Activated CD4-positive, alpha-beta memory T cell treated with anti-CD3 and anti-CD28 coated beads, Interleukin-2, amount 10 ng/mL, durations not matched to agents 7 days and 5 days (primary cell): ENCODE data around the gene SLC9B2. TPM values are rescaled to one million over a fixed set of nuclear protein-coding genes. Genes with fewer than 3 reads are reported as not detected.

Experiments
- CTCF ChIA-PET: fragments of 350-600 bp; sonication (Branson Sonifier 250); formaldehyde crosslinking; loops from one replicate; lab custom pipeline; 2021; ENCODE audit warnings: antibody characterized with exemption, inconsistent platforms; lab: Charles Lee
- POLR2A ChIA-PET: fragments of 350-600 bp; sonication (Branson Sonifier 250); formaldehyde crosslinking; loops from one replicate; lab custom pipeline; 2021; ENCODE audit warnings: antibody characterized with exemption; lab: Charles Lee
- DNase-seq: peaks from one replicate; pipeline ENCODE4 v3.0.0-alpha.2; 2020
- H3K27ac Mint-ChIP-seq: one replicate; pipeline ENCODE4 v1.8.0; 2021; ENCODE audit warnings: mild to moderate bottlenecking, mixed read lengths
- H3K27me3 Mint-ChIP-seq: one replicate; pipeline ENCODE4 v1.8.0; 2021; ENCODE audit warnings: mixed read lengths
- H3K36me3 Mint-ChIP-seq: one replicate; pipeline ENCODE4 v1.8.0; 2021; ENCODE audit warnings: low read depth, mixed read lengths
- H3K4me1 Mint-ChIP-seq: one replicate; pipeline ENCODE4 v1.8.0; 2021; ENCODE audit warnings: mixed read lengths
- H3K4me3 Mint-ChIP-seq: one replicate; pipeline ENCODE4 v1.8.0; 2021; ENCODE audit warnings: mild to moderate bottlenecking, mixed read lengths
- H3K9me3 Mint-ChIP-seq: one replicate; pipeline ENCODE4 v1.8.0; 2021; ENCODE audit warnings: mixed read lengths
- total RNA-seq, 2 experiments: library from RNA; stranded (reverse); gene quantifications; one replicate each; pipeline ENCODE4 v1.2.3, GENCODE V29; 2021

SLC9B2 gene
- total RNA-seq, 2 experiments from 2014 or later = 18.3 to 20.7 TPM

DNA sequence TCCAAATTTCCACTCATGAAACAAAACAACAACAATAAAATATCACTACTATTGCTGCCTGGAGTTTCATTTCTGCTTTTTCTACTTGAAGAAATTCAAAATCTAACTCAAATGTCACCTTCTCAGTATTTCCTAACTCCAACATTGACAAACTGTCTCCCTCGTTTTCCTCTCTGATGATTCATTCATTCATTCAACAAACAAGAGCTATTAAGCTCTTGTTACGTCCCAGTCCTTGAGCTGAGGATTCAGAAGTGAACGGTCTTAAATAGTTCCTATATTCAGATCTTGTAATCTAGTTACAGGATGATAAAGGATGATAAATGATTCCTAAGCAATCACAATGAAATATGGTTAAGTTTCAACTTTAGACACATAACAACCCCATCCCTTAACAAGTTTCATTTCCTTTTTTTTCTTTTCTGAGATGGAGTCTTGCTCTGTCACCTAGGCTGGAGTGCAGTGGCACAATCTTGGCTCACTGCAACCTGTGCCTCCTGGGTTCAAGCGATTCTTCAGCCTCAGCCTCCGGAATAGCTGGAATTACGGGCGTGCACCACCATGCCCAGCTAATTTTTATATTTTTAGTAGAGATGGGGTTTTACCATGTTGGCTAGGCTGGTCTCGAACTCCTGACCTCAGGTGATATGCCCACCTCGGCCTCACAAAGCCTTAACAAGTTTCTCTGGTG lies 1.7 kb downstream of the SLC9B2 start:
- no peak for DNase-seq
- ChIA-PET POLR2A (interaction anchor here (0.7 to 4.6 kb wide), 11 partner anchors 9 to 314 kb away, joined by 3 to 35 read pairs (median 3); partner anchors contain the start of genes MANBA and UBE2D3), CTCF (interaction anchor here (0.6 to 9.5 kb wide), 6 partner anchors 9 to 729 kb away, joined by 3 to 98 read pairs (median 4); partner anchors contain the start of gene BDH2)
- H3K27me3 Mint-ChIP-seq = no peaks in the 10 kb centered on the region
- H3K4me3 Mint-ChIP-seq = peak overlapping the region; percentile 86
- H3K27ac Mint-ChIP-seq = peak overlapping the region; percentile 92
- H3K4me1 Mint-ChIP-seq = peaks cover 47% of the 10 kb centered on the region
- H3K9me3 Mint-ChIP-seq = no peaks in the 10 kb centered on the region
- peaks cover 24% of the 10 kb centered on the region for H3K36me3 Mint-ChIP-seq

DNA sequence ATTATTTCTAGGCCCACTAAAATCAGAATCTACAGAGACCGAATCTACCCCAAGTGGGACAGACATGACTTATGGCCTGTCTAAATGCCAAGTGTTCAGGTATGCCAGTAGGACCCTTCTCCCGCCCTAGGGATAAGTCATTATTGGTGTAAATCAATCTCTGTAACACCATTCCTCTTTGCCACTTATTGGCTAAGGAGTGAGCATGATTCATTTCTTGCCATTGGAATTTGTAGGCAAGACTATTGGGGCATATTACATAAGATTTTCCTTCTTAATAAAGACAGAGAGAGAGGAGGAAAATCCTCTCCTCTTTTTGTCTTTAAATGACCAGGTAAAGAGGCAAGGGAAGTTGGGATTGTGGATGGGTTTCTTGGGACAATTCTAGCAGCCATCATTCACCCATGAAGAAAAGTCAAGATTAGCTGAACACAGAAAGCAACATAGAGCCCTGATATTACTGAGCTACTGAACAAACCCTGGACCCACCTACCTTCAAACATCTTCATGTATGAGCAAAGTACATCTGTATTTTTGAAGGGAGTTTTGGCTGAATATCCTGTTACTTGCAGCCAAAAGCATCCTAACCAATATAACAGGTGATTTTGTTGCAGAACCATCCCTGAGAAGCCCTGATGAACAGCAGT lies 2.6 kb downstream of the SLC9B2 start:
- H3K4me3 Mint-ChIP-seq = no peak overlapping the region
- no peak overlapping the region for H3K27ac Mint-ChIP-seq
- ChIA-PET POLR2A (interaction anchor here (4.5 to 4.6 kb wide), 2 partner anchors 17 to 246 kb away, joined by 31 to 35 read pairs; partner anchors contain the start of gene UBE2D3), CTCF (interaction anchor here (0.8 to 9.5 kb wide), 3 partner anchors 17 to 27 kb away, joined by 3 to 98 read pairs (median 16); partner anchors contain the start of gene BDH2)
- H3K36me3 Mint-ChIP-seq = peaks cover 20% of the 10 kb centered on the region
- H3K27me3 Mint-ChIP-seq = no peaks in the 10 kb centered on the region
- H3K9me3 Mint-ChIP-seq = no peaks in the 10 kb centered on the region
- DNase-seq = no peak
- peaks cover 43% of the 10 kb centered on the region for H3K4me1 Mint-ChIP-seq

DNA sequence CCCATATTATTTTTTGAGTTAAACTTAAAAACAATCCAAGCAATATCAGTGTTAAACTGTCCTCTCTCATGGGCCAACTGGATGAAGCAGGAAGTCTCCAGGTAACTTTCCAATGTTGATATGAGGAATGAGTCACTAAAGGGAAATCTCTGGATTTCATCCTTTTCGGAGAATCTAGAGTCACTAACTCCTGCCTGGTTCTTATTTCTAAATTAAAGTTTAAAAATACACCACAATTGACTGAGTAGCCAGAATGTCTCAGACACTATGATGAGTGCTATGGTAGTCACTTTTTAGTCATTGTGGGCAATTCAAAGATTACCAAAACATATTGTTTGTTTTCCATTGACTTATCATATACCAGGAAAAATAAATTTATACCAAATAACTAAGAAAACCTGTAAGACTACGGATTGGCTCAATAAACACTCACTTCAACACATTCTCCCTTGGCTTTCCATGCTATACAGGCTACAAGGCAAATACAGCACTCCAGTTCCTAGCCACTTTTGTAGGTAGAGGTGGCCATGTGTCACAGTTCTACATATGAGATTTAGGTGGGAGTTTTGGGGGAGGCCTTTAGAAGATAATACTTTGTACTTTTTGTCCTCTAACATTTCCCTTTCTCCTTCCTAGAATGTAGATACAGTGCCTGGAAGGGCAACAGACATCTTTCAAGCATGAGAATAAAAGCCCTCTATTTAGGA lies 8.6 kb downstream of the SLC9B2 start:
- Mint-ChIP-seq H3K9me3 (no peaks in the 10 kb centered on the region), H3K36me3 (peaks cover 50% of the 10 kb centered on the region), H3K4me3 (no peak overlapping the region), H3K27me3 (no peaks in the 10 kb centered on the region), H3K27ac (no peak overlapping the region), H3K4me1 (peaks cover 12% of the 10 kb centered on the region)
- DNase-seq = no peak
- POLR2A ChIA-PET = no interaction called here
- CTCF ChIA-PET = no interaction called here

DNA sequence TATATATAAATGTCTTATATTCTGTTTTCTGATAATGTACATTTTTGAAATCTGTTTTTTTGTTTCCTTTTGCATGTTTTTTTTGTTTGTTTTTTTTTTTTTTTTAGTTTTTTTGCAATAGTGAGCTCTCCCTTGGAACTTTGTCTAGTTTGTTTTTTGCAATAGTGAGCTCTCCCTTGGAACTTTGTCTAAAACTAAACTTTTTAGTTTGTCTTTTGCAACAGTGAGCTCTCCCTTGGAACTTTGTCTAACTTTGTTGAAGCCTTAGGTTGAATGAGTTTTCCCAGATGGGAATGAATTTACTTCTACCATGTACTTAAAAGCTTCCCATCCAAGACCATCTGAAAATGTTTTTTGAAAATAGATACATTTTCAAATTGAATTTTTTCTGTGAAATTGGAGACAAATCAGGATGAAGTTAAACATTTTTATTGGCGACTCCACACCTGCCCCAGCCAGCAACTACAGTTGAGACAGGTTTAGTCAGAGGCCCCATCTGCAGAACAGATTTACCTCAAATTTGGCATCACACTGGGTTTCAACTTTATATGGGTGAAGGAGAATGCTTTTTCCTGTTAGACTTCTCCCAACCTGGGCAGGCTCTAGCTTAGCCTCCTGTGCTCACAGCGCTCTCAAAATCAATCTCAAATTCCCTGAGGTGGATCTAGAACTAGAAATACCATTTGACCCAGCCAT lies 16.0 kb downstream of the SLC9B2 start:
- Mint-ChIP-seq H3K27ac (no peak overlapping the region), H3K4me3 (no peak overlapping the region), H3K36me3 (peaks cover 49% of the 10 kb centered on the region), H3K4me1 (peaks cover 2% of the 10 kb centered on the region), H3K27me3 (no peaks in the 10 kb centered on the region), H3K9me3 (peaks cover 2% of the 10 kb centered on the region)
- ChIA-PET CTCF (interaction anchor here (0.8 kb wide), 1 partner anchor 15 kb away, joined by 5 read pairs; no protein-coding TSS in a partner anchor), POLR2A (interaction anchor here (0.7 kb wide), 1 partner anchor 26 kb away, joined by 4 read pairs; no protein-coding TSS in a partner anchor)
- DNase-seq = no peak

DNA sequence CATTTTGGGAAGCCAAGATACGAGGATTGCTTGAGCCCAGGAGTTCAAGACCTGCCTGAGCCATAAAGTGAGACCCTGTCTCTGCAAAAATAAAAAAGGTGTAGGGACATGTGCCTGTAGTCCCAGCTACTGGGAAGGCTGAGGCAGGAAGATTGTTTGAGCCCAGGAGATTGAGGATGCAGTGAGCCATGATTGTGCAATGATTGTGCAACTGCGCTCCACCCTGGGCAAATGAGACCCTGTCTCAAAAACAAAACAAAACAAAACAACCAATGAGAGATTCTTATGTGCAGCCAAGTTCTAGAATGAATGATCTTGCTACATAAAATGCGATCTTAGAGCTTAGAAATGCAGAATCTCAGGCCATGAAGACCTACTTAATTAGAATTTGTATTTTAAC lies 22.5 kb downstream of the SLC9B2 start:
- Mint-ChIP-seq H3K4me3 (no peak overlapping the region), H3K36me3 (peaks cover 19% of the 10 kb centered on the region), H3K27me3 (no peaks in the 10 kb centered on the region), H3K4me1 (peaks cover 12% of the 10 kb centered on the region), H3K27ac (no peak overlapping the region), H3K9me3 (peaks cover 2% of the 10 kb centered on the region)
- ChIA-PET POLR2A (no interaction called here), CTCF (no interaction called here)
- no peak for DNase-seq

DNA sequence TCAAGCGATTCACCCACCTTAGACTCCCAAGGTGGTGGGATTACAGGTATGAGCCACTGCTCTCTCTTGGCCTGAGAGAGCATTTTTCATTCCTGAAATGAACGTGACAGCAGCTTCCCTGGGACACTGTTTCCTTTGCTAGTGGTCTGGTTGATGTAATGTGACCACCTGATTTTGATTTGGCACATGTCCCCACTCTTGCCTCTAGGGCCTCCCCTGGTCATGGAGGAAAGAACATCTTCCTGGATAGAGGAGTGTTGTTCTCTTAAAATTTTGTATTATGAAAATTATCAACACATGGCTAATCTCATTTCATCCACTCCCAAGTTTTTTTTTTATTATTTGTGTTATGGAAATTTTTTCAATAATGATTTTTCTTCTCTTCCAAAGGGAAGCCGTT lies 23.8 kb downstream of the SLC9B2 start:
- Mint-ChIP-seq H3K27me3 (no peaks in the 10 kb centered on the region), H3K9me3 (peaks cover 2% of the 10 kb centered on the region), H3K27ac (no peak overlapping the region), H3K4me1 (peaks cover 12% of the 10 kb centered on the region), H3K4me3 (no peak overlapping the region), H3K36me3 (peaks cover 28% of the 10 kb centered on the region)
- CTCF ChIA-PET = interaction anchor here (0.7 to 1.8 kb wide), 2 partner anchors 39 to 615 kb away, joined by 3 to 8 read pairs; no protein-coding TSS in a partner anchor
- no peak for DNase-seq
- POLR2A ChIA-PET = interaction anchor here (0.9 kb wide), 1 partner anchor 23 kb away, joined by 3 read pairs; no protein-coding TSS in a partner anchor

DNA sequence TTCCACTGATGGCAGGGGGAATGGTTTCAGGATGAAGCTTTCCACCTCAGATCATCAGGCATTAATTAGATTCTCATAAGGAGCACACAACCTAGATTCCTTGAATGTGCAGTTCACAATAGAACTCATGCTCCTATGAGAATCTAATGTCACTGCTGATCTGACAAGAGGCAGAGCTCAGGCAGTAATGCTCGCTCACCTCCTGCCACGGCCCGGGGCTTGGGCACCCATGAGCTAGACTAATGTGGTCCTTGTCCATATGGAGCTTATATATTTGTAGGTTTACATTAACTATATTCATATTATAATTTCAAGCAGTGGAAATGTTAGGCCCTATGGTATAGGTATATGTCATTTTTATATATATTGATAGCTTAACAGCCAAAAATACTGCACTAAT lies 24.4 kb downstream of the SLC9B2 start:
- H3K4me1 Mint-ChIP-seq = peaks cover 12% of the 10 kb centered on the region
- peaks cover 2% of the 10 kb centered on the region for H3K9me3 Mint-ChIP-seq
- DNase-seq = no peak
- H3K27ac Mint-ChIP-seq = no peak overlapping the region
- ChIA-PET CTCF (interaction anchor here (0.7 to 1.8 kb wide), 3 partner anchors 39 to 615 kb away, joined by 3 to 8 read pairs (median 4); partner anchors contain the start of gene BDH2), POLR2A (interaction anchor here (0.9 kb wide), 1 partner anchor 23 kb away, joined by 3 read pairs; no protein-coding TSS in a partner anchor)
- peaks cover 32% of the 10 kb centered on the region for H3K36me3 Mint-ChIP-seq
- no peak overlapping the region for H3K4me3 Mint-ChIP-seq
- no peaks in the 10 kb centered on the region for H3K27me3 Mint-ChIP-seq

DNA sequence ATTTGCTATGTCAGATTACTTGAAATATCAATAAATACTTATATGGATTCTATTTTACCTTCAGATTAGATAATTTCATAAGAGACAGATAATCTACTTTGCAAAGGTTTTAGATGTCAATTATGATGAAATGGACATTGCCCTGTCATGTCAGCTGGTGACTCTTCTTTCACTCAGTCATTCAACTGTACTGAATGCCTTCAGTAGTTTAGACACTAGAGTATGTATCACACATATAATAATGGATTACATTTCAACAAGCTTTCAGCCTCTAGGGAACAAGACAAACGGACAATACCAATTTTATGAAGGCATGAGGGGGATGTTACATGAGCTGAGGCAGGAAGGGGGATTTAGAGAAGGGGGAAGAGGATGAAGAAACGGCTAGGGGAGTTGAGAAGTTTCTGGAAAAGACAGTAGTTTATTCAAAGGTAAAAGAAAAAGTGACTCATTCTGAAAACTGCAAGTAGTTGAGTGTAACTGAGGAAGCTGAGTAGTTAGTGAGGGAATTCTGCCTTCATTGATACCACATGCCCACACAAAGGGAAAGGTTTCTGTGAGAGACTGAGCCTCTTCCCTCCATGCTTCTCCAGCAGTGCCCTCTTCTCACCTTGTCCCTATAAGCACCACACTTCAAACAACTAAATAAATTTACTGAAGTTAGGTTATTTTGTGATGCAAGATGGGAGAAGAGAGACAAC lies 25.7 kb downstream of the SLC9B2 start:
- no peak for DNase-seq
- Mint-ChIP-seq H3K9me3 (no peaks in the 10 kb centered on the region), H3K36me3 (peaks cover 34% of the 10 kb centered on the region), H3K27me3 (no peaks in the 10 kb centered on the region), H3K27ac (peak overlapping the region; percentile 27), H3K4me1 (peaks cover 14% of the 10 kb centered on the region), H3K4me3 (no peak overlapping the region)
- ChIA-PET POLR2A (interaction anchor here (0.8 kb wide), 1 partner anchor 25 kb away, joined by 3 read pairs; no protein-coding TSS in a partner anchor), CTCF (interaction anchor here (1.4 to 1.8 kb wide), 3 partner anchors 40 to 49 kb away, joined by 4 to 8 read pairs (median 4); partner anchors contain the start of gene BDH2)

DNA sequence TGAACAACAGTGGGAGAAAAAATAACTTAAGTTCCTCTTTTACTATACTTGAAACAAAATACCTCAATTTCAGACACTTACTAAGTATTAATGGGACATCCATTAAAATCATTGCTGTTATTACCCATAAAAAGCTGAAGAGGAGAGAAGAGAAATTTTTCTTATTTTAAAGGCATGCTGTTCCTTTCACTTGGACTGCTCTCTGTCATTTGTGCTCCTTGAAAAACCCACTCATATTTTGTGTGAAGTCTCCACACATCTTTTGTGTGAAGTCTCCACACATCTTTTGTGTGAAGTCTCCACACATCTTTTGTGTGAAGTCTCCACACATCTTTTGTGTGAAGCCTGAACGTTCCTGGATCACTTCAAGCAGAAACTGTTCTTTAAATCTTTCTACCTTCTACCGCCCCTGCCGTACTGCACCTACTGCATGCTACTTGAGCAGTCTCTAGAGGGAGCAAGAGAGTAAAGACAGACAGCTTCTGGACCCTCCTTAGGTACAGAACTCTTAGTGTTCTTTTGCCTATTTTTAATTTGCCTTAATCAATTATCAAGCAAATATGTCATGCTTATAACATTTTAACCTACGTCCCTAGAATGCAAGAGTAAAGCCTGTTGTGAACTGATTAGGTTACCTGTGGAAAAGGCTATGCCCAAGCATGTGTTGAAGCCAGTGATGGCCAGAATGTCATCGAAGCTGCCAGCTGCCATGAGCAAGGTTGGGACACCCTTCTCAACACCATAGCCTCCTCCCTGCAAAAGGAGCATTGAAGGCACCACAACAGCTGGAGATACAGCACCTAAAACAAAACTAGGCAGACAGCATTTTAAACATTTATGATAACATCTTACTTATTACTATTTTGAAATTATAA lies 29.9 kb downstream of the SLC9B2 start:
- ChIA-PET CTCF (interaction anchor here (0.5 to 6.5 kb wide), 11 partner anchors 8 to 1937 kb away, joined by 3 to 46 read pairs (median 4); partner anchors contain the start of gene SLC9B2), POLR2A (interaction anchor here (0.8 to 1.3 kb wide), 3 partner anchors 29 to 178 kb away, joined by 3 to 5 read pairs (median 3); partner anchors contain the start of gene CISD2)
- Mint-ChIP-seq H3K9me3 (no peaks in the 10 kb centered on the region), H3K4me1 (peaks cover 11% of the 10 kb centered on the region), H3K27ac (no peak overlapping the region), H3K27me3 (no peaks in the 10 kb centered on the region), H3K4me3 (no peak overlapping the region), H3K36me3 (peaks cover 38% of the 10 kb centered on the region)
- peak; percentile 26 for DNase-seq

DNA sequence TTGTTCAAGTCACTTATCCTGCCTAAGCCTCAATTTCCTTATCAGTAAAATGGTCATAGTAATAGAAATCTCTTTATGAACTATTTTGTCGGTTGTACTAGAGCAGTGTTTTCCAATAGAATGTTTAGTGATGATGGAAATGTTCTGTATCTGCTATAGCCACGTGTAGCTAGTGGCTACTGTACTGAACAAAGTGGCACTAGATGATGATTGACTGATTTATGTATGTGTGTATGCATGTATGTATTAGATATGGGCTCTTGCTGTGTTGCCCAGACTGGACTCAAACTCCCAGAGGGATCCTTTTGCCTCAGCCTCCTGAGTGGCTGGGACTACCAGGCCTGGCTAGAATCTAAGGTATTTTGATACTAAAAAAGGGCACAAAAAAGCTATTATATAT lies 32.4 kb downstream of the SLC9B2 start:
- DNase-seq = no peak
- Mint-ChIP-seq H3K4me1 (peaks cover 2% of the 10 kb centered on the region), H3K4me3 (no peak overlapping the region), H3K27ac (no peak overlapping the region), H3K27me3 (no peaks in the 10 kb centered on the region), H3K36me3 (peaks cover 34% of the 10 kb centered on the region), H3K9me3 (no peaks in the 10 kb centered on the region)
- ChIA-PET POLR2A (interaction anchor here (1.1 kb wide), 1 partner anchor 10 kb away, joined by 3 read pairs; no protein-coding TSS in a partner anchor), CTCF (interaction anchor here (1.1 to 6.5 kb wide), 5 partner anchors 16 to 55 kb away, joined by 3 to 46 read pairs (median 3); partner anchors contain the start of gene BDH2)
